Fibroblast of villous mesenchyme (primary cell): ENCODE results near the gene USP10. TPM values are rescaled to one million over a fixed set of nuclear protein-coding genes. Genes with fewer than 3 reads are reported as not detected.
"Not testable (repeated sequence)": the region's sequence is repeated elsewhere in the genome, so short reads cannot be mapped to it uniquely, and the experiment has no call there.

Experiments
- DNase-seq: peaks from one replicate; pipeline ENCODE4 v3.0.0-alpha.2; 2010; ENCODE audit warnings: low read depth
- H3K4me3 ChIP-seq: 2 replicates; pipeline ENCODE4 v1.5.1; 2011; ENCODE audit warnings: low read depth, mild to moderate bottlenecking, low read length
- total RNA-seq: library from RNA; depleted of rRNA; stranded (reverse); fragments of >200 nt; gene quantifications from 2 replicates; pipeline ENCODE4 v1.2.3, GENCODE V29; 2012
- TF ChIP-seq, protein P1 (sequence below): IDR thresholded peaks from 2 replicates; pipeline ENCODE4 v1.5.1; 2012; ENCODE audit warnings: low read depth, mild to moderate bottlenecking, low read length; ENCODE audit not compliant: insufficient read depth

USP10 gene
- total RNA-seq, 1 donor, result 65.2 TPM

DNA sequence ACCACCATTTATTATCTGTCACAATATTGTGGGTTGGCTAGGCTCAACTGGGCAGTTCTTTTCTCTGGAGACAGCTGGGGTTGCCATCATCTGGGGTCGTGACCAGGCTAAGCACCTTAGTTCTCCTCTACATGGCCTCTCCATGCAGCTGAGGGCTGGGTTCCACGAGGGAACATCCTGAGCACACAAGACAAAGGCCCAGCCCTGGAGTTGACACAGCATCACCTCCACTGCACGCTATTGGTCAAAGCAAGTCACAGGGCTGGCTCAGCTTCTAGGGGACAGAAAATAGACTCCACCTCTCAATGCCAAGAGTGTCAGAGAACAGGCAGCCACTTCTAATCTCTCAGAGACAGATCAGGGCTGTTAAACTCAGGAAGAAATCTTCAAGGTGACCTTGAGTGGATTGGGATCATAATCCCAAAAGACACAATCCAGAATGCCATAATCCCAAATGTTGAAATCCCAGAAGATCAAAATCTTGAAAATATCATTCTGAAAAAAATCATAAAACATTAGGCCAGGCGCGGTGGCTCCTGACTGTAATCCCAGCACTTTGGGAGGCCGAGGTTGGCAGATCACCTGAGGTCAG, 13.0 kb upstream of the USP10 start:
- TF ChIP-seq, protein P1, sequence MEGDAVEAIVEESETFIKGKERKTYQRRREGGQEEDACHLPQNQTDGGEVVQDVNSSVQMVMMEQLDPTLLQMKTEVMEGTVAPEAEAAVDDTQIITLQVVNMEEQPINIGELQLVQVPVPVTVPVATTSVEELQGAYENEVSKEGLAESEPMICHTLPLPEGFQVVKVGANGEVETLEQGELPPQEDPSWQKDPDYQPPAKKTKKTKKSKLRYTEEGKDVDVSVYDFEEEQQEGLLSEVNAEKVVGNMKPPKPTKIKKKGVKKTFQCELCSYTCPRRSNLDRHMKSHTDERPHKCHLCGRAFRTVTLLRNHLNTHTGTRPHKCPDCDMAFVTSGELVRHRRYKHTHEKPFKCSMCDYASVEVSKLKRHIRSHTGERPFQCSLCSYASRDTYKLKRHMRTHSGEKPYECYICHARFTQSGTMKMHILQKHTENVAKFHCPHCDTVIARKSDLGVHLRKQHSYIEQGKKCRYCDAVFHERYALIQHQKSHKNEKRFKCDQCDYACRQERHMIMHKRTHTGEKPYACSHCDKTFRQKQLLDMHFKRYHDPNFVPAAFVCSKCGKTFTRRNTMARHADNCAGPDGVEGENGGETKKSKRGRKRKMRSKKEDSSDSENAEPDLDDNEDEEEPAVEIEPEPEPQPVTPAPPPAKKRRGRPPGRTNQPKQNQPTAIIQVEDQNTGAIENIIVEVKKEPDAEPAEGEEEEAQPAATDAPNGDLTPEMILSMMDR, result no peak
- H3K4me3 ChIP-seq, result no peak overlapping the region
- no peak for DNase-seq

DNA sequence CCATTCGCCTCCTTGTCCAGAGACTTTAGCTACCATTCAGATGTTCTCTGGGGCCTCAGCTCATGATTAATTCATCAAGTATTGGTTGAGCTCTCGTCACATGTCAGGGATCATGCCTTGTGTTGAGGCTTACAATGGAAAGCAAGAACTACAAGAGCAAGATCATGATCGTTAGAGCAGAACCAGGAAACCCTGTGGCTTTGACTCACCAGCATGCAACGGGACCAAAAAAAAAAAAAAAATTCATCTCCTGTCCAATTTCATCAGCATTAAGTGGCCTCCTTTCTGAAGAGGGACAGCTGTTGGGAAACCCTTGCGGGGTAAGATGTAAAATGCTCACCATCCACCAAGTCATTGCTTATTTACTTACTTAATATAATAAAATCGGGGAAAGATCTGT, 12.1 kb upstream of the USP10 start:
- TF ChIP-seq, protein P1, result no peak

DNA sequence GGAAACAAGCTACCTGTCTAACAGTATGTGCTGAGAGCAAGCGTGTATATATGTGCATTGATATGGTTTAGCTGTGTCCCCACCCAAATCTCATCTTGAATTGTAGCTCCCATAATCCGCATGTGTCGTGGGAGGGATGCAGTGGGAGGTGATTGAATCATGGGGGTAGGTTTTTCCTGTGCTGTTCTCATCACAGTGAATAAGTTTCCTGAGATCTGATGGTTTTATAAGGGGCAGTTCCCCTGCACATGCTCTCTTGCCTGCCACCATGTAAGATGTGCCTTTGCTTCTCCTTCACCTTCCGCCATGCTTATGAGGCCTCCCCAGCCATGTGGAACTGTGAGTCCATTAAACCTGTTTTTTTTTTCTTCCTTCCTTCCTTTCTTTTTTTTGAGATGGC, 11.6 kb upstream of the USP10 start:
- H3K4me3 ChIP-seq, DNase-seq: not testable (repeated sequence)

More for the DNA sequence above, 12.1 kb upstream of the USP10 start:
- no peak overlapping the region for H3K4me3 ChIP-seq
- DNase-seq, result peak; percentile 74

DNA sequence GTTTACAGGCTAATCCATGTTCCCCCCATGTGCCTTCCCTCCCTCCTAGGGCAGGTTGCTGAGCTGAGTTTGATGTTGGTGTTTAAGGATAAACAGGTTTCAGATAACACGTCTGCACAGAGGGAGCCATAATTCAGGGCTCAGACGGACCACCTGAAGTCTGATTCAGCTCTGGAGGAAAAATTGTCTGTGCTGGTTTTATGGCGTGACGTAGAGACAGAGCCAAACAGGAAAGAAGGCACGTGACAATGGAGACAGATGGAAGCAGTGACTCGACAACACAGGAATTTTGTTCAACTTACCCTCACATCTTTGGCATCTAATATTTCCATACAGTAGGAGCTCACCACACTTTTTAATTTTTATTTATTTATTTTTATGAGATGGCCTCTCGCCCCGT, 10.7 kb upstream of the USP10 start:
- H3K4me3 ChIP-seq, result no peak overlapping the region
- peak; percentile 93 for DNase-seq
- TF ChIP-seq, protein P1, result no peak

DNA sequence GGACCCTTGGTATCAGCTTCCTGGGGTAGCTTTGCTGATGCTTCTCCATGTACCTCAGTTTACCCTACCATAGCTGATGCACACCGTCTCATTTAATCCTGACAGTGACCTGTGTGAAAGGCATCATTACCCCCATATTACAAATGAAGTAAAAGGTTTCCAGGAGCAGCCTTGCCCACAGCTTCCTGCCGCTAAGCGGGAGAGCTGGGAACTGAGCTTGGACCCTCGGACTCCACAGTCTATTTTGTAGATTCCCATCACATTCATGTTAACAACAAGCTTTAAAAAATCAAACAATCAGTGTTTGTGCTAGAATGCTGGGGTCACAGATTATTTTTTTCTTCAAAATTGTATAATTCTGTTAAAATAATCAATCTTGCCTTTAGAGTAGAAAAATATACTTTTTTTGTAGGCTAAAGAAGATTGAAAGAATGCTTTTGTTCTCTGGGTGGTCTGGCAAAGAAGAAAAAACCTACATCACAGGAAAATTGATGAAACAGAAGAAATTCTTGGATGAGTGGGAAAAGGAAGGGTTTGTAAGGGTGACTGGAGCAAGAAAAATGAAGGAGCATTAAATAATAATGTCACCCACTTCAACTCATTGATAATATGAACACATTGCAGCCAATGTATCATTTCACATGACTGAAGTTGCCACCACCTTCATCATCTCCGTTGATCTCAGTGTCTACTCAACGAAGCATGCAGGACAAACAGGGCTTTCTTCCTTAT, 9.5 kb upstream of the USP10 start:
- TF ChIP-seq, protein P1, result no peak
- no peak for DNase-seq
- no peak overlapping the region for H3K4me3 ChIP-seq

DNA sequence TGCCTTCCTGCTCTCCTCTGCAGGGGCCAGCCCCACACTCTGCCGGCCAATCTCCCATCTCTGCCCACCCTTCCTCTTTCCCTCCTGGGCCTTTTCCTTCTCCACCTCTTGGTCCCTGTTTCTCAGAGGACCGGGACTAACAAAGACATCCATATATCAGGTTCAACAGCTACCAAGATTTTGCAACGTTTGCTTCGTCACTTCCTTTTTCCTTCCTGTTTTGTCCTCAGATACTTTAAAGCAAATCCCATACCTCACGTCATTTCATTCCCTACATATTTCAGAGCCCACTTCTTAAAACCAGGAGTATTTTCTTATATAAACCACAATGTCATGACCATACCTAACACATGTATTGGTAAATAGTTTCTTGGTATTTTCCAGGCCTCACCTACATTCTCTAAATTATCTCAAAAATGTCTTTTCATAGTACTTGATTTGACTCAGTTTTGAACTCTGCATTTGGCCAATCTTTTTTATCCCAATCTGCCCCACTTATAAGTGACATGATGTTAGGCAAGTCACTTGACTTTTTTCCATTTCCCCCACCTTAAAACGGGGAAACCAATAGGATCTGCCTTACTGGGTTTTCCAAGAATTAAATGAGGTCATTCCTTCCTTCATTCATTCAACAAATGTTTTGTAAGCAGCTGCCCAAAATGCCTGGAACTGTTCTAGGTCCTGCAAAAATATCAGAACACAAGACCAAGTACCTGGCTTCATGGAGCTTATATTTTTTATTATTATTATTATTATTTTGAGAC, 7.2 kb upstream of the USP10 start:
- H3K4me3 ChIP-seq, result no peak overlapping the region
- DNase-seq, result peak; percentile 45
- TF ChIP-seq, protein P1, result no peak

DNA sequence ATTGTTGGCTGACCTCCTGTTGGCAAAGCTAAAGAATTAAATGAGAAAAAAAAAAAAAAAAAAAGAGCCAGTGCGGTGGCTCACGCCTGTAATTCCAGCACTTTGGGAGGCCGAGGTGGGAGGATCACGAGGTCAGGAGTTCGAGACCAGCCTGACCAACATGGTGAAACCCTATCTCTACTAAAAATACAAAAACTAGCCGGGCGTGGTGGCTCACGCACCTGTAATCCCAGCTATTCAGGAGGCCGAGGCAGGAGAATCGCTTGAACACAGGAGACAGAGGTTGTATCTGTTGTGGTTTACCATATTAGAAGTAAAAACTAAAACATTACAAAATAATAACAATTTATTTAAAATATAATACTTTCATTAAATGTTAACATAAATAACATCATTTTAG, 5.9 kb upstream of the USP10 start:
- not testable (repeated sequence) for H3K4me3 ChIP-seq, DNase-seq

DNA sequence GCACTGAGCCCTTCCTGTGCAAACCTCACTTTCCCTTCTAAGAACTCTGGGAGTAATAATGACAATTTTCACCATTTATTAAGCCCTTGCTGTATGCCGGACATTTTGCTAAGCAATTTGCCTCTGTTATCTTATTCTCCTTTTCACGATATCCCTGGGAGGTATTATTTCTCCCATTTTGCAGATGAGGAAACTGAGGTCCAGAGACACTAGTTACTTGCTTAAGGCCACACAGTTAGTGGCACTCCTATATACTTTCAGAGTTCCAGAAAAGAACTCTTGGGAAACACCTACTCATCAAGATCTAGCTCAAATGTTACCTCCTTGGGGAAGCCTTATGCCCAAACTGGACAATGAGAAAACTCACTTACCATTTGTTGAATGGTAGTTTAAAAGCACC, 4.8 kb upstream of the USP10 start:
- TF ChIP-seq, protein P1, result no peak
- H3K4me3 ChIP-seq, result no peak overlapping the region
- no peak for DNase-seq
